ENCODE measurements around the gene CFAP300.

The CFAP300 gene

DNA sequence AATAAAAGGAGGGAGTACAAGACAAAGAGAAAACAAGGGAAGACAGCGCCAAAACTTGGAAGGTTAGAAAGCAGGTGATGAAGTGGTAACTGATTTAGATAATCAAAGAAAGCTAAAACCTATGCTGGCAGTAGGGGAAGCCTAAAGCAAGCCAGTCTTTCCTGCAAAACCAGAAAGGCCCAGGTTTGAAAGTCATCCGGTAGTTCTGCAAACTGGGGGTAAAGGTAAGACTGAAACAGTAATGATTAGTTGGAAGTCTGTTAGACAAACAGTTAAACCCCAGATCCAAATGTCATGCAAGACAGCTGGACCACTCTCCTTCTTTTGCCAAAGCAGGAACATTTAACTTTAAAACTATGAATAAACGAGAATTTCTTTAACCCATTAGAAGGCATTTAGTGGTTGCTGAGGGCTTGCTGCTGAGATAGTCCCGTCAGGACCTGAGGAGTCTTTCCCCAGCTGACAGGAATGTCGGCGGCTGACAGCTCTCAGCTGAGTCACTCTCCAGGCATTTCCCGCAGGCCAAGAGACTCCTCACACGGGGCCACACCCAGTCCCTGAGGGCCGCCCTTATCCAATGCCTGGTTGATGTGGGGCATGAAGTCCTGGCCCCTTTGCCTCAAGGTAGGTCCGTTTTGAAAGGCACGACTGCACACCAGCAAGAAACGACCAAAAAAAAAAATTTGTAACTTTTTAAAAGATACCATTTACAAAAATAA lies 36.3 kb upstream of the CFAP300 start:
- no peak overlapping the region for H3K4me3 ChIP-seq (ENCODE audit: low read length)
- TF ChIP-seq, protein P1, sequence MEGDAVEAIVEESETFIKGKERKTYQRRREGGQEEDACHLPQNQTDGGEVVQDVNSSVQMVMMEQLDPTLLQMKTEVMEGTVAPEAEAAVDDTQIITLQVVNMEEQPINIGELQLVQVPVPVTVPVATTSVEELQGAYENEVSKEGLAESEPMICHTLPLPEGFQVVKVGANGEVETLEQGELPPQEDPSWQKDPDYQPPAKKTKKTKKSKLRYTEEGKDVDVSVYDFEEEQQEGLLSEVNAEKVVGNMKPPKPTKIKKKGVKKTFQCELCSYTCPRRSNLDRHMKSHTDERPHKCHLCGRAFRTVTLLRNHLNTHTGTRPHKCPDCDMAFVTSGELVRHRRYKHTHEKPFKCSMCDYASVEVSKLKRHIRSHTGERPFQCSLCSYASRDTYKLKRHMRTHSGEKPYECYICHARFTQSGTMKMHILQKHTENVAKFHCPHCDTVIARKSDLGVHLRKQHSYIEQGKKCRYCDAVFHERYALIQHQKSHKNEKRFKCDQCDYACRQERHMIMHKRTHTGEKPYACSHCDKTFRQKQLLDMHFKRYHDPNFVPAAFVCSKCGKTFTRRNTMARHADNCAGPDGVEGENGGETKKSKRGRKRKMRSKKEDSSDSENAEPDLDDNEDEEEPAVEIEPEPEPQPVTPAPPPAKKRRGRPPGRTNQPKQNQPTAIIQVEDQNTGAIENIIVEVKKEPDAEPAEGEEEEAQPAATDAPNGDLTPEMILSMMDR (conservative IDR thresholded peaks at IDR 0.05; ENCODE audit: low read length) = no peak
- peak; percentile 91 for DNase-seq (ENCODE audit: low read depth)

DNA sequence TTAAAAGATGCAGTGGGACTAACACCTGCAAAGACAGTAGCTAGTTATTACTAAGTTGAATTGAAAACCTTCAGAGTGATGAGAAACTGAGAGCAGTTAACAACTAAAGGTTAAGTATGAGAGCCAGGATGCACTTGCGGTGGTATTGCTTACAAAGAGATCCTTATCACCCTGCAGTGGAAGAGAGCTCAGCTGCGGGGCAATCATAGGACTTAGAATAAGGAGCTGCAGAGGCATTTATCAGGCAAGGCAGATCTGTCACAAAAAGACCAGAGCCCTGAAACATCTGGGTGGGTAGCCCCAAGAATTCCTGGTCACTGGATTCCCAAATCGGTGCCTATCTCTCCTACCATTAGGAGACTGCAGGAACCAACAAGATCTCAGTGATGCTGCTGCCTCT lies 34.3 kb upstream of the CFAP300 start:
- no peak for DNase-seq (ENCODE audit: low read depth)
- no peak overlapping the region for H3K4me3 ChIP-seq (ENCODE audit: low read length)
- TF ChIP-seq, protein P1 (conservative IDR thresholded peaks at IDR 0.05; ENCODE audit: low read length) = no peak

DNA sequence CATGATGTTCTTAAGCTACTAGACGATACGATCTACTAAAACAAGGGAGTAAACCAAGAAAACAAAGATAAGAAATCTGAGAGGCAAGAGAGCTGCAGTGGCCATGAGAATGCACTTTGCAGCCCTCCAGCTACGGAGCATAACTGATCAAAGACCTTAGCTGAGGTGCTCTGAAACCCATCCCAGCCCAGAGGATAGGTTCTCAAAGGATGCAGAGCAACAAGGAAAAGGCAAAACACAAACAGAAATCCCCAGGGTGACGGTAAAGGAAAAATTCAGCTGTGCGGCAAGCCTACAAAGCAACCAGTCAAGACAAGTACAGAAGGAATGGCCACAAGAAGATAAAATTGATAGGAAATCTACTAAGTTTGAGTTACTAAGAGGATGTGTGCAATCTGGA lies 32.5 kb upstream of the CFAP300 start:
- DNase-seq (ENCODE audit: low read depth) = no peak
- TF ChIP-seq, protein P1 (conservative IDR thresholded peaks at IDR 0.05; ENCODE audit: low read length) = no peak
- H3K4me3 ChIP-seq (ENCODE audit: low read length) = no peak overlapping the region

DNA sequence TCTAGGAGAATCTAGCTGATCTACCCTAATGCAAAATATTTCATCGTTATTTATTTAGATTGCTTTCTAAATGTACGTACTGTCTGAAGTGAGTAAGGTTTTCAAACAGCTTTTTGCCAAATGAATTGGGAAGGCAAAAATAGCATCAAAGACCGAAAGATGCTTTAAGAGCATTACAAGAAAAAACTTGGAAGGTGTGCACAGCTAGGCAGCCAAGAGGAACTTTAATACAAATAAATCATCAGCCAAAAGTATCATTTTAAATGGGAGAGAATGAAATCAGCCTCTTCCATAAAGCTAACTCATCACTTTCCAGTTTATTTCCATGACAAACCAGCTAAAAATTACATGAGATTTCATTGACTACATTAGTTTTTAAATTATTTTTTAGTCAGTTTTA lies 30.2 kb upstream of the CFAP300 start:
- TF ChIP-seq, protein P1 (conservative IDR thresholded peaks at IDR 0.05; ENCODE audit: low read length) = no peak
- DNase-seq (ENCODE audit: low read depth) = no peak
- H3K4me3 ChIP-seq (ENCODE audit: low read length) = no peak overlapping the region

DNA sequence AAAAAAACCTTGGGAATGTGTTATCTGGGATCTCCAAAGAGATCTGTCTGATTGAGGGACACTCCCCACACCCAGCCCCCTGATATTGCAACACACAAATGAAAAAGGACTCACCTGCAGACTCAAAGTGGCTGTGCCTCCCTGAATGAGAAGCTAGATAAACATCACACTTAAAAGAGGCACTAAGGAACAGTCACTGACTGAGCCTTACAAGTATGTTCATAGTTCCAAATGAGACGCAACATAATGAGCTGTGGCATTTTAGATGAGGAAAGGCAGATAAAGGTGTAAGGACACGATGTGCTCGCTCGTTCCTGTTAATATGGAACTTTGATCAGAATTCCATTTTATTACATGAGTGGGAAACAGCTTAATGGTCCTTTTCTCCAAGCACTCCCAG lies 21.0 kb upstream of the CFAP300 start:
- no peak for DNase-seq (ENCODE audit: low read depth)
- TF ChIP-seq, protein P1 (conservative IDR thresholded peaks at IDR 0.05; ENCODE audit: low read length) = no peak
- no peak overlapping the region for H3K4me3 ChIP-seq (ENCODE audit: low read length)

DNA sequence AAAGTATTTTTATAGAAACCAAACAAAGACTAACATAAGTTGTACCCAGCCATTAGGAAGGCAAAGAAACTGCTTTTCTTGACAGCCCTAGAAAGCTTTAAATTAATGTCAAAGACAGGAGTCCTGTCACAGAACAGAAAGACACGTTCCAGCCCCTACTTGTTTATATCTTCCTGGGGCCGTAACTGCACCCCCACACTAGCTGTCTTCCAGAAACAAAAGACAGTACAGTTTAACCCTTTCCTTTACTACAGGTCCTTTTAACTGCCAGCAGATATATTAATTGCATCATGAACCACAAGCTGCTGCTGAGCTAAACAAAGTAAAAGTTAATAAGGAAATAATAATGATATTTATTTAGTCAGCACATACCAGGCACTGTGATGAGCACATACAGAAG lies 20.3 kb upstream of the CFAP300 start:
- no peak for DNase-seq (ENCODE audit: low read depth)
- TF ChIP-seq, protein P1 (conservative IDR thresholded peaks at IDR 0.05; ENCODE audit: low read length) = no peak
- no peak overlapping the region for H3K4me3 ChIP-seq (ENCODE audit: low read length)

DNA sequence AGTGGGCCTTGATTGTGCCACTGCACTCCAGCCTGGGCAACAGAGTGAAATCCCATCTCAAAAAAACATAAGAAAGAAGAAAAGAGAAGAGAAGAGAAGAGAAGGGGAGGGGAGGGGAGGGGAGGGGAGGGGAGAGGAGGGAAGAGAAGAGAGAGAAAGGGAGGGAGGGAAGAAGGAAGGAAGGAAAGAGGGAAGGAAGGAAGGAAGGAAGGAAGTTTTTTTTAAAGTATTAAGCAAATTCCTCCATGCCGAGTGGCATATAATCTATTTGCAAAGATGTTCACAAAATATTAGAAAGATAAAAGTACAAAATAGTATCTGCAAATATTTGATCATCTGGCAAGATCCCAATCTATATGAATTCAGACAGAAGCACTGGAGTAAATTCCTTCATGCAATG lies 10.5 kb upstream of the CFAP300 start:
- TF ChIP-seq, protein P1 (conservative IDR thresholded peaks at IDR 0.05; ENCODE audit: low read length) = no peak
- no peak overlapping the region for H3K4me3 ChIP-seq (ENCODE audit: low read length)
- no peak for DNase-seq (ENCODE audit: low read depth)

Data from AG10803 (cell line).